ENCODE results near the gene FKBP14.
A peak's percentile ranks its signal among the peaks of the same experiment; 100 is the strongest.

FKBP14 gene

GRCh38 chr7:30026229-30027064, at the start of gene FKBP14:
Gene FKBP14, minus strand, starts transcription at chr7:30026702. Its CDS starts 194 bp downstream, at chr7:30026508.
- peak within 1 kb of the TSS; percentile 72 for H3K4me3 ChIP-seq (ENCODE audit: low read length)
- no peak for TF ChIP-seq CTCF (conservative IDR thresholded peaks at IDR 0.05; ENCODE audit: low read length)
- peak; percentile 100 for DNase-seq (ENCODE audit: low read depth)

DNA sequence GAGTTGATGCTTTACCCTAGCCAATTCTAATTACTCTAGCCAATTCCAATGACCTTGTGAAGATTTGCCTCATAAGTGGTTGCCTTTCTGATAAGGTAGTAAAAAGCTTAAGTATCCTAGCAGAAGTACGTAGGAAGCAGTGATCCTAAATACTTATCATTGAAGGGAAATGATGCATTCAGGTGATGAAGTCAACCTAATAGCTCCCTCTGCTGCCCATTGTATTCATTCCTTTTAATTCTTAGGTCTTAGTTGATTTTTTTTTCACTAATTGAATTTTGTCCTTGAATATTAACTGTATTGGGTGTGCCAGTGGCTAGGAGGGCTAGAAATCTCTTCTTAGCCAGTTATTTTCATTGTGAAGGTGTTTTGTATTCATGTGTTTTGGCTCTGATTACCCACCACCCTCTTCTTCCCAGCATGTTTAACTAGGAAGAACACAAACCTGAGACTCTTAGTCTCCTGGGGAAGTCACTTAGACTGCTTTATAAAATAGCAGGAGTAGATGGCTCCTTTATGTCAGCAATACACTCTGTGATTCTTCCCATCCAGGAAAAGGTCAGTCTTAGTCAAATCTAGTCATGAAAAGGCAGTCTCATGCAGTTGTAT, 48.0 kb upstream of the FKBP14 start:
- peak; percentile 58 for TF ChIP-seq CTCF (conservative IDR thresholded peaks at IDR 0.05; ENCODE audit: low read length)
- H3K4me3 ChIP-seq (ENCODE audit: low read length), result no peak overlapping the region
- DNase-seq (ENCODE audit: low read depth), result peak; percentile 55

DNA sequence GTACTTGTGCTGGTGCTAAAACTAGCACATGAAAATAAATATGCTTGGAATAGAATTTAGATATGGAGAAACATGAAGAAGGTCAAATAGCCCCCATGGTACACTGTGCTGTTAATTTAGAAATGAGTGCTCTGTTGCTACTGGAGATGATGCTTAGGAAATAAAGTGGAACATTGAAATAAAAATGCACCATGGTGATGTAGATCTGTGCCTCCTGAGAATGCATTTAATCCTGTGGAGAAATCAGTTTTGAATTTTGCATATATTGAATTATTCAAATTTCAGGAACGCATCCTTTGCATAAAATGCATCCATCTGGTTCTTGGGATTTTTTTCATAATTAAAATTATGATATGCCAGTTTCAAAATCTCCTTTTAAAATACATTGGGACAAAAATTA, 46.2 kb upstream of the FKBP14 start:
- H3K4me3 ChIP-seq (ENCODE audit: low read length), result no peak overlapping the region
- no peak for DNase-seq (ENCODE audit: low read depth)
- TF ChIP-seq CTCF (conservative IDR thresholded peaks at IDR 0.05; ENCODE audit: low read length), result no peak

DNA sequence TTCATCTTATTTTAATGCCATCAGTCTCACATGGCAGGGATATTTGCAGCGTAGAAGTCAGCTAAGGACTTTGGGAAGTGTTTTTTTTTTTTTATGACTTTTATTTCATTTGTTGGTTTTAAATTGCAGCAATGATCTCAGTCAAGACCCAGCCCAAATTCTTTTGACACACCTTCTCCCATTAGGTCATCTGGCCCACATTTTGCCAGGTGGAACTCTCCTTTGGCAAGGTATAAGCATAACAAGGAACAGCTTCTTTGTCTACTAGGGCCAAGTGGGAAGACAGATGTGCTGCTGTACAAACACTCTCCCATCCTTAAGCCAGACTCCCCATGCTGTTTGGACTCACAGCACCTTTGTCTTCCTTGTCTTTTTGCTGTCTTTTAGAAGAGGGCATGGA, 43.5 kb upstream of the FKBP14 start:
- H3K4me3 ChIP-seq (ENCODE audit: low read length), result no peak overlapping the region
- DNase-seq (ENCODE audit: low read depth), result no peak
- TF ChIP-seq CTCF (conservative IDR thresholded peaks at IDR 0.05; ENCODE audit: low read length), result no peak

GRCh38 chr7:30069096-30069867, 42.8 kb upstream of the FKBP14 start:
- no peak overlapping the region for H3K4me3 ChIP-seq (ENCODE audit: low read length)
- no peak for DNase-seq (ENCODE audit: low read depth)
- TF ChIP-seq CTCF (conservative IDR thresholded peaks at IDR 0.05; ENCODE audit: low read length), result no peak

DNA sequence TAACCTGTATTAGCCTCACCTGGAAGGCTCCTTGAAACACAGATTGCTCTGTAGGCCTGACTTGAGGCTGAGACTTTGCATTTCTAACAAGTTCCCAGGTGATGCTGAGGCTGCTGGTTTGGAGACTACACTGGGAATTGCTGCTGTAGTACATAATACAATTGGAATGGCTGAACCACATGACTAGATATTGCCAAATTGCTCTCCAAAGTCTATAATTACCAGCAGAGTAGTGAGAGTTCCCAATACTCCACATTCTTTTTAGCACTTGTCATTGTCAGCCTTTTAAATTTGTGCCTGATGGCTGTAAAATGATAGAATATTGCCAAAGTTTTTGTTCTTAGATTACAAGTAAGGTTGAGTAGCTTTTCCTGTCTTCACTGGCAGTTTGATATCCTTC, 41.6 kb upstream of the FKBP14 start:
- no peak overlapping the region for H3K4me3 ChIP-seq (ENCODE audit: low read length)
- no peak for TF ChIP-seq CTCF (conservative IDR thresholded peaks at IDR 0.05; ENCODE audit: low read length)
- peak; percentile 94 for DNase-seq (ENCODE audit: low read depth)

Measured in AG10803 (cell line).